WI38 (cell line): ENCODE measurements around the gene STAB1.

Experiments used
- H3K4me3 ChIP-seq: 2 replicates; pipeline ENCODE4 v1.5.1; 2011; ENCODE audit warnings: low read depth, mild to moderate bottlenecking, control low read depth, low read length
- TF ChIP-seq, protein P1 (sequence below): IDR thresholded peaks from 2 replicates; pipeline ENCODE4 v1.5.1; 2012; ENCODE audit warnings: low read depth, mild to moderate bottlenecking, control low read depth, low read length

STAB1 gene

DNA sequence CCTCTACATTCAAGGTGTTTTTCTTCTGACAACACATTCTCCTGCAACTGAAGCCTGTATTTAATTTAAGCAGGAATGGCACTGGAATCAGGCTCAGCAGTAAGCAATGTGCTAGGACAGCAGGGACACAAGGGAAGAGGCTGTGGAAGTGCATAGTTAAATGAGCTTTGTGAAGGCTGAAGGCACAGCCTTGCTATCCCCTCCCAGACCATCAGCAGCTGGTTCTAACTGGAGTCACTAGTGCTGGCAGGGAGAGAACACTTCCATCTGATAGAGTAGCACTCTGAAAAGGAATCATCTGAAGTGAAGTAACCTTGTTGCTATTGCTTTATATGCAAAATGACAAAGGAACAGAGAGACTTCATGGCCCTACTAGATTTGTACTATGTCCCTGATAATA, 56.0 kb downstream of the STAB1 start:
- H3K4me3 ChIP-seq: no peak overlapping the region
- TF ChIP-seq, protein P1, sequence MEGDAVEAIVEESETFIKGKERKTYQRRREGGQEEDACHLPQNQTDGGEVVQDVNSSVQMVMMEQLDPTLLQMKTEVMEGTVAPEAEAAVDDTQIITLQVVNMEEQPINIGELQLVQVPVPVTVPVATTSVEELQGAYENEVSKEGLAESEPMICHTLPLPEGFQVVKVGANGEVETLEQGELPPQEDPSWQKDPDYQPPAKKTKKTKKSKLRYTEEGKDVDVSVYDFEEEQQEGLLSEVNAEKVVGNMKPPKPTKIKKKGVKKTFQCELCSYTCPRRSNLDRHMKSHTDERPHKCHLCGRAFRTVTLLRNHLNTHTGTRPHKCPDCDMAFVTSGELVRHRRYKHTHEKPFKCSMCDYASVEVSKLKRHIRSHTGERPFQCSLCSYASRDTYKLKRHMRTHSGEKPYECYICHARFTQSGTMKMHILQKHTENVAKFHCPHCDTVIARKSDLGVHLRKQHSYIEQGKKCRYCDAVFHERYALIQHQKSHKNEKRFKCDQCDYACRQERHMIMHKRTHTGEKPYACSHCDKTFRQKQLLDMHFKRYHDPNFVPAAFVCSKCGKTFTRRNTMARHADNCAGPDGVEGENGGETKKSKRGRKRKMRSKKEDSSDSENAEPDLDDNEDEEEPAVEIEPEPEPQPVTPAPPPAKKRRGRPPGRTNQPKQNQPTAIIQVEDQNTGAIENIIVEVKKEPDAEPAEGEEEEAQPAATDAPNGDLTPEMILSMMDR: no peak

DNA sequence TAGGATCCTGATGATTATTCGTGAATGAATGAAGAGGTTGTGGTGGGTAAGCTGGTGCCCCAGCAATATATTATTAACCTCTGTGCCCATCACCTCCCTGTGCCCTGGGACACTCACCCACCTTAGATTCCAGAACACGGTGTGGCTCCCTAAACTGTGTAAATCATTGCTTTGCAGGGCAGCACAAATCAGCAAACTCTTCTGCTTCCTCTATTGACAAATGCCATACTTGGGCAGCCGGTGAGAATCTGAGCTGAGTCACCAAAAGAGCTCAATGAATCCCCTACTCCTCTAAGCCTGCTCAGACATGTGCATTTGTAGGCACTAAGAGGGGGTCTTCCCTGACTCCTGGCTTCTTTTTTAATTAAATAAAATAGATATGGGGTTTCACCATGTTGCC, 57.0 kb downstream of the STAB1 start:
- TF ChIP-seq, protein P1: no peak
- H3K4me3 ChIP-seq: no peak overlapping the region

DNA sequence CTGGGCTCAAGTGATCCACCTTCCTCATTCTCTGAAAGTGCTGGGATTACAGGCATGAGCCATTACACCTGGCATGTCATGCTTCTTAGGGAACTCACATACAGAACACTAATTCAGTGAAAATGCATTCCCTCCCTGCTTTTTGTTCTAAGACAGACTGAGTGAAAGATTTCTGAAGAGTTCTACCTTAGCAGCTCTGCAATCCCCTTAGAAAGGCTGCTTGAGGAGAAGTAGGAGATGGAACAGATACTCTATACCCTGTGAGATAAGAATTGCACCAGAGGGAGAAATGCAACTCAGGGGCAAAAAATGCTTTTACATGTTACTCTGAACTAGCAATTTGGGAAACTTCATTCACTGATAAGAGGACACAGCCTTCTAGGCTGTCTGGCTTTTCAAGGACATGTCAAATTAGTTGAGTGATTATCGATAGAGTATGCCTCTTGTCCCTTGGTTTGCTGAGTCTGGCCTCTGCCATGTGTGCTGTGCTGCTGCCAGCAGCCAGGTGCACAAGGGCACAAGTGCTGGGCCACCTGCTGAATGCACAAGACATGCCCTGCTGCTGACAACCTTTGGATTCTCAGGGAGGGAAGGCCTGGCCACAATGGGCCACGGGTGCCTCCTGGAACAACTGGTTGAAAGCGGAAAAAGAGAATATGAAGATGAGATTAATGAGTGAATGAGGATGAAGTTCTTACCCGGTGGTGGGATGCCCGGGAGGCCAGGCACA, 59.1 kb downstream of the STAB1 start:
- no peak overlapping the region for H3K4me3 ChIP-seq
- TF ChIP-seq, protein P1: no peak

DNA sequence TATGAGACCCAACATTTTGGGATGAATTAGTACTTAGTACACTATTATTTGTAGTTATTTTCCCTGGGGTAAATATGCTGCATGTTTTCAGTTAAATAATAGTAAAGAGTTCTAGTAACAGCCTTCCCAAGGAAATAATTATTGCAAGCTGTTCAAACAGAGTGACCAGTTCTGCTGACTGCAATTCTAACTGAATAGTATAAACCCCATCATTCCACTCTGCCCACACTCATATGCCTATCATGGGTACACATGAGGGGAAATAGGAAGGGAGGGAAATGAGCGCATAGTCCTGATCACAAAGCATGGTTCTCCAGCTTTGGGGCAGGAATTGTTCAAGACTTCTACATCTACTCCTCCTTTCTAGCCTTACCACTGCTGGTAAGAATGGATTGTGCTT, 59.9 kb downstream of the STAB1 start:
- H3K4me3 ChIP-seq: no peak overlapping the region
- TF ChIP-seq, protein P1: no peak

DNA sequence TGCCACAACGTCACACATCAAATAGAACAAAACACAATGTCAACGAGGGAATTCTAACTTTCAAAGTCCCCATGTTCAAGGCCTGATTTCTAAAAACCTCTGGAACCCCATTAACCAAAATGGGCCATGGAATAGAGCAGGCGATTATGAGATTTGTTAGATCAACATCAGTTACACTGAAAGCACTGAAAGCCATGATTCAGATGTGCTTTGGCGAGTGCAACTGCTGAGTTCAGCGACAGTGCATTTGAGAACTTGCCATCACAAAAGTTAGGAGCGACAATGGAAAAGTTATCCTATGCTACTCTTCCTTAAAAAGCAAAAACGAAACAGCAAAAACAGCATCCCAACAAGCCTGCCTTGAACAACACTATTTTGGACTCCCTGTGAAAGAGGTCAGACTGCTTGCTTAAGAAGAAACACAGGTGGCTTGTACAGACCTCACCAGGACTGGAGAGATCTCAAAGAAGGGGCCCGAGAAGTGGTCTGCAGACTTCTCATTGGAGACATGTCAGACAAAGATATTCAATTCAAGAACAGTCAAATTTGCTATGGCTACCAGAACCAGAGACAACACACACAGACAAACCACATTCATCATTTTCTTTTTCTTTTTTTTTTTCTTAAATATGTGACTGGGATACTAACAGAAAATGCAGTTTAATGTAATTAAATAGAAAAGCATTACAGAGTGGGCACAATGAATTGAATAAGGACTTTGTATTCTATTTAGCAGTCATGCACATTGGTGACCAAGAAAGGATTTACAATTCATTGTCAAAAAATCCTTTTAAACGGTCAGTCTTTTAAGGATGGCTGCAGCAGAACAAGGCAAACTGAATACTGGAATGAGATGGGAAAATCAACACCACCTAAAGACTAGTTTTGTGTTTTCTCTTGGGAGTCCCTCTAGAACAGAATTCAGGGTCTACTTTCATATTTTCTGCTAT, 62.1 kb downstream of the STAB1 start:
- TF ChIP-seq, protein P1: no peak
- H3K4me3 ChIP-seq: no peak overlapping the region

DNA sequence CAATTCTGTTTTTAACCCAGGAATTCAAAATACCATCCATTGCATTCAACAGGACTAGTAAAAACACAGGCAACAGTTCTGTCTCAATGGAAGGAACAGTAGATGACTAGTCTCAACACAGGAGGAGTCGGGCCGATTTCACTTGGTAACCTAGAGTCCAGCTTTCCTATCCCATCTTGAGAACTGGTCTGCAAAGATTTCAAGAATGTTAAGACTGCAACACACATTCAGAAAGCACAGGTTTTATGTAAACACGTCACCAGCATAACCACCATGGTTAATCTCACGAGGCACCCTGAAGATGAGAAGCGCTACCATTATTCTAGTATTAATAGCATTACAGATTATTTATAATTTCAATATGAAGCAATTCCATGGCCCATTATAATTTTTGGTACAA, 63.3 kb downstream of the STAB1 start:
- TF ChIP-seq, protein P1: no peak
- H3K4me3 ChIP-seq: no peak overlapping the region
